H1 (cell line): ENCODE data around the gene CXCL16. TPM values are rescaled to one million over a fixed set of nuclear protein-coding genes. Genes with fewer than 3 reads are reported as not detected.

ENCODE experiments used
- CTCF ChIA-PET: fragments of 300-600 bp; sonication (Branson Sonifier 250); formaldehyde crosslinking; loops from one replicate; lab custom pipeline; 2021; ENCODE audit not compliant: partially characterized antibody; lab: Charles Lee
- POLR2A ChIA-PET: fragments of 300-600 bp; sonication (Branson Sonifier 250); formaldehyde crosslinking; loops from one replicate; lab custom pipeline; 2021; ENCODE audit warnings: inconsistent platforms; ENCODE audit not compliant: partially characterized antibody; lab: Charles Lee
- DNase-seq, 2 experiments: peaks; one replicate each; pipeline versions ENCODE4 v3.0.0 to v3.0.0-alpha.2; 2010 to 2022; ENCODE audit warnings: low spot score in 2 of 2, low read depth in 1 of 2, mixed read lengths in 1 of 2
- FAIRE-seq: peaks from 2 replicates; lab custom pipeline; 2011; peaks lifted over from hg19 to GRCh38; lab: Jason Lieb, UNC
- H2AFZ ChIP-seq: 2 replicates; pipeline ENCODE4 v1.8.1; 2012; ENCODE audit warnings: low read length, inconsistent platforms
- H2AK5ac ChIP-seq: 2 replicates; pipeline ENCODE4 v1.6.1; 2013; ENCODE audit warnings: low read depth, low read length
- H2BK120ac ChIP-seq: replicated peaks from 2 replicates; pipeline ENCODE3; 2013; ENCODE audit warnings: low read depth, low read length, inconsistent platforms
- H2BK12ac ChIP-seq: 2 replicates; pipeline ENCODE4 v1.6.1; 2013; ENCODE audit warnings: low read depth, low read length
- H2BK15ac ChIP-seq: 2 replicates; pipeline ENCODE4 v1.6.1; 2013; ENCODE audit warnings: low read length
- H2BK20ac ChIP-seq: 2 replicates; pipeline ENCODE4 v1.6.1; 2013; ENCODE audit warnings: low read length
- H2BK5ac ChIP-seq: 2 replicates; pipeline ENCODE4 v1.6.1; 2013; ENCODE audit warnings: low read depth, low read length
- H3K14ac ChIP-seq: 2 replicates; pipeline ENCODE4 v1.6.1; 2013; ENCODE audit warnings: inconsistent platforms; ENCODE audit not compliant: insufficient read length
- H3K18ac ChIP-seq: 2 replicates; pipeline ENCODE4 v1.6.1; 2013; ENCODE audit warnings: low read length; ENCODE audit errors: extremely low read depth
- H3K23ac ChIP-seq: 2 replicates; pipeline ENCODE4 v1.6.1; 2013; ENCODE audit warnings: inconsistent platforms; ENCODE audit not compliant: insufficient read length
- H3K23me2 ChIP-seq: 2 replicates; pipeline ENCODE4 v1.6.1; 2013; ENCODE audit warnings: low read depth, low read length
- H3K27ac ChIP-seq: 2 replicates; pipeline ENCODE4 v1.6.1; 2011; ENCODE audit warnings: low read depth, low read length, inconsistent platforms
- H3K27me3 ChIP-seq, 4 experiments: replicated peaks in 1 of 4; 1 replicate in 1 of 4; 2 replicates in 3 of 4; pipeline versions ENCODE4 v1.6.1 to v1.8.1; 2011 to 2013; ENCODE audit warnings: low read length in 3 of 4, mild to moderate bottlenecking in 3 of 4, inconsistent platforms in 2 of 4, mixed read lengths in 2 of 4, moderate library complexity in 1 of 4; ENCODE audit not compliant: control insufficient read depth in 3 of 4, insufficient read depth in 3 of 4; ENCODE audit errors: extremely low read depth in 1 of 4
- H3K36me3 ChIP-seq, 4 experiments: 2 replicates each; pipeline versions ENCODE4 v1.6.1 to v1.8.1; 2011 to 2013; ENCODE audit warnings: mild to moderate bottlenecking in 4 of 4, low read length in 3 of 4, moderate library complexity in 2 of 4, control low read depth in 1 of 4, inconsistent platforms in 1 of 4; ENCODE audit not compliant: insufficient read depth in 4 of 4, control insufficient read depth in 2 of 4
- H3K4ac ChIP-seq: replicated peaks from 2 replicates; pipeline ENCODE3; 2013; ENCODE audit warnings: low read length, low read depth, mixed read lengths, inconsistent platforms; ENCODE audit not compliant: insufficient read length
- H3K4me1 ChIP-seq, 4 experiments: replicated peaks in 1 of 4; 1 replicate in 1 of 4; 2 replicates in 3 of 4; pipeline versions ENCODE4 v1.6.1 to v1.8.1; 2011 to 2013; ENCODE audit warnings: low read length in 3 of 4, inconsistent platforms in 2 of 4, mixed read lengths in 1 of 4; ENCODE audit not compliant: insufficient read depth in 4 of 4, control insufficient read depth in 3 of 4
- H3K4me2 ChIP-seq, 2 experiments: 2 replicates each; pipeline versions ENCODE4 v1.6.1 to v1.8.1; 2011 to 2013; ENCODE audit warnings: low read depth in 2 of 2, low read length in 2 of 2, control low read depth in 1 of 2, inconsistent platforms in 1 of 2, mild to moderate bottlenecking in 1 of 2; ENCODE audit not compliant: insufficient read depth in 1 of 2
- H3K4me3 ChIP-seq, 4 experiments: fragments of 200-600, 300-600 bp in 1 of 4; sonication (generic), shearing (Covaris generic), sonication (Bioruptor Twin) in 1 of 4; 2 replicates each; pipeline versions ENCODE4 v1.5.1 to v1.8.1; 2011 to 2016; ENCODE audit warnings: low read length in 4 of 4, low read depth in 3 of 4, control low read depth in 2 of 4, inconsistent platforms in 2 of 4, mild to moderate bottlenecking in 2 of 4, mixed read lengths in 1 of 4, moderate library complexity in 1 of 4; ENCODE audit not compliant: insufficient read depth in 2 of 4; ENCODE audit errors: extremely low read depth in 1 of 4
- H3K56ac ChIP-seq: replicated peaks from 2 replicates; pipeline ENCODE3; 2013; ENCODE audit warnings: low read depth, mild to moderate bottlenecking, mixed read lengths, low read length, inconsistent platforms; ENCODE audit not compliant: insufficient read length
- H3K79me1 ChIP-seq: 2 replicates; pipeline ENCODE4 v1.6.1; 2013; ENCODE audit warnings: low read depth, low read length, control low read depth
- H3K79me2 ChIP-seq, 2 experiments: 2 replicates each; pipeline versions ENCODE4 v1.6.1 to v1.8.1; 2012 to 2013; ENCODE audit warnings: low read length in 2 of 2, mild to moderate bottlenecking in 2 of 2, inconsistent platforms in 1 of 2; ENCODE audit not compliant: insufficient read depth in 2 of 2, control insufficient read depth in 1 of 2
- H3K9ac ChIP-seq, 4 experiments: replicated peaks in 1 of 4; 1 replicate in 1 of 4; 2 replicates in 3 of 4; pipeline versions ENCODE4 v1.6.1 to v1.8.1; 2011 to 2013; ENCODE audit warnings: low read depth in 3 of 4, low read length in 3 of 4, control low read depth in 2 of 4, mild to moderate bottlenecking in 2 of 4, moderate library complexity in 2 of 4, inconsistent platforms in 1 of 4; ENCODE audit errors: extremely low read depth in 1 of 4
- H3K9me3 ChIP-seq, 2 experiments: 2 replicates each; pipeline versions ENCODE4 v1.6.1 to v1.8.1; 2012 to 2013; ENCODE audit warnings: mild to moderate bottlenecking in 2 of 2, moderate library complexity in 2 of 2, control low read depth in 1 of 2, inconsistent platforms in 1 of 2, low read depth in 1 of 2, low read length in 1 of 2, mixed read lengths in 1 of 2; ENCODE audit not compliant: insufficient read depth in 2 of 2
- H4K20me1 ChIP-seq, 2 experiments: replicated peaks in 1 of 2; 2 replicates each; pipeline versions ENCODE3 to v1.8.1; 2011 to 2013; ENCODE audit warnings: inconsistent platforms in 2 of 2, low read length in 2 of 2, mild to moderate bottlenecking in 1 of 2; ENCODE audit not compliant: insufficient read depth in 2 of 2, control insufficient read depth in 1 of 2
- H4K5ac ChIP-seq: 2 replicates; pipeline ENCODE4 v1.6.1; 2013; ENCODE audit warnings: low read length, low read depth, mixed read lengths, inconsistent platforms; ENCODE audit not compliant: insufficient read length
- H4K8ac ChIP-seq: 2 replicates; pipeline ENCODE4 v1.8.0; 2013; ENCODE audit warnings: mild to moderate bottlenecking, moderate library complexity, low read length, inconsistent platforms; ENCODE audit not compliant: insufficient read depth; ENCODE audit errors: extremely low read depth
- H4K91ac ChIP-seq: replicated peaks from 2 replicates; pipeline ENCODE3; 2013; ENCODE audit warnings: low read length, mixed read lengths, inconsistent platforms; ENCODE audit not compliant: insufficient read length
- ATF2 ChIP-seq: IDR thresholded peaks from 2 replicates; pipeline ENCODE4 v1.6.1; 2012; ENCODE audit warnings: low read length, inconsistent platforms
- BACH1 ChIP-seq: IDR thresholded peaks from 2 replicates; pipeline ENCODE4 v1.6.1; 2012; ENCODE audit warnings: low read length, improper control_type of control experiment
- BCL11A ChIP-seq, 2 experiments: IDR thresholded peaks; one replicate each; pipeline ENCODE4 v1.6.1; 2011; ENCODE audit warnings: low read depth in 2 of 2, low read length in 2 of 2, mild to moderate bottlenecking in 2 of 2
- CBX5 ChIP-seq: fragments of 300-800, 300-1000 bp; sonication (generic); IDR thresholded peaks from 2 replicates; pipeline ENCODE4 v1.7.1; 2016; ENCODE audit warnings: antibody characterized with exemption, low read length, low read depth
- FOSL1 ChIP-seq: IDR thresholded peaks from 2 replicates; pipeline ENCODE4 v1.6.1; 2011; ENCODE audit warnings: mild to moderate bottlenecking, low read depth, low read length, moderate library complexity; ENCODE audit not compliant: insufficient read depth
- KDM5A ChIP-seq: fragments of 200-600 bp; IDR thresholded peaks from 2 replicates; pipeline ENCODE4 v1.7.1; 2012; ENCODE audit warnings: mild to moderate bottlenecking, low read length, inconsistent platforms, mixed read lengths
- RXRA ChIP-seq: IDR thresholded peaks from 2 replicates; pipeline ENCODE4 v1.6.1; 2011; ENCODE audit warnings: low read depth, mild to moderate bottlenecking, low read length, moderate library complexity; ENCODE audit not compliant: insufficient read depth
- WGBS, 2 experiments: shearing (Covaris generic) in 1 of 2; methylation state at CpG; one replicate each; pipeline versions ENCODE4 v1.1.6 to v1.1.7; 2013 to 2015; ENCODE audit warnings: low lambda C conversion rate in 2 of 2, mixed read lengths in 2 of 2, inconsistent platforms in 1 of 2, low coverage in 1 of 2, missing lambda C conversion rate in 1 of 2; ENCODE audit not compliant: insufficient replicate concordance in 2 of 2, insufficient coverage in 1 of 2, insufficient read length in 1 of 2; ENCODE audit errors: extremely low coverage in 1 of 2, missing lambda C conversion rate in 1 of 2; 5-methylcytosine and 5-hydroxymethylcytosine counted together
- polyA plus RNA-seq, 7 experiments: library from polyadenylated mRNA; depleted of rRNA in 3 of 7; stranded (reverse) in 5 of 7; unstranded in 2 of 7; fragments of >200 nt in 5 of 7; fragments of 200-250 nt in 2 of 7; gene quantifications; 1 replicate in 5 of 7; 2 replicates in 1 of 7; 4 replicates in 1 of 7; pipeline versions ENCODE4 v1.2.1 to v1.2.3, GENCODE V29; 2011 to 2013; ENCODE audit warnings: missing spikeins in 2 of 7, mixed read lengths in 2 of 7
- total RNA-seq: library from RNA; stranded (reverse); fragmentation: NEBNext Ultra II Directional; extraction: Animal tissue kit (Norgen Biotek cat#: 25700); gene quantifications from 2 replicates; pipeline ENCODE4 v1.2.1, GENCODE V29; 2021

Gene CXCL16
- total and polyA plus RNA-seq, 2 of the 8 experiments (the other 6 are each of a cell fraction or from before 2014, with no cell fraction given), result 3.5 to 4.8 TPM

- Histone ChIP-seq H4K20me1 (no peaks in the 10 kb centered on the region), H3K14ac (no peak overlapping the region), H3K4me2 (no peak overlapping the region), H3K23me2 (no peaks in the 10 kb centered on the region; the same call in 1 of the 2 replicates), H2BK5ac (no peak overlapping the region), H3K56ac (no peak overlapping the region), H3K4me3 (no peak overlapping the region), H2AFZ (no peak overlapping the region), H3K4ac (no peak overlapping the region), H3K79me1 (no peaks in the 10 kb centered on the region; the same call in 1 of the 2 replicates), H4K8ac (no peak overlapping the region), H4K5ac (no peak overlapping the region), H3K18ac (no peak overlapping the region), H3K9me3 (no peaks in the 10 kb centered on the region), H3K27ac (no peak overlapping the region), H4K91ac (no peak overlapping the region), H3K36me3 (no peaks in the 10 kb centered on the region), H3K23ac (no peak overlapping the region), H2BK20ac (no peak overlapping the region), H2BK12ac (no peak overlapping the region), H2BK15ac (no peak overlapping the region), H2AK5ac (no peak overlapping the region), H2BK120ac (no peak overlapping the region), H3K79me2 (no peaks in the 10 kb centered on the region), H3K4me1 (no peaks in the 10 kb centered on the region), H3K9ac (no peak overlapping the region), H3K27me3 (no peaks in the 10 kb centered on the region)
- TF ChIP-seq CBX5 (no peak), FOSL1 (no peak), KDM5A (no peak), RXRA (no peak), ATF2 (no peak), BCL11A (IDR thresholded peaks at IDR 0.05; ENCODE audit: low read depth in 2 of 2, low read length in 2 of 2) (no peak), BACH1 (no peak)
- ChIA-PET CTCF (interaction anchor here (1.2 to 2.2 kb wide), 5 partner anchors 12 to 39 kb away, joined by 3 to 6 read pairs (median 3); partner anchors contain the start of gene GLTPD2), POLR2A (interaction anchor here (0.9 to 1.1 kb wide), 2 partner anchors 15 to 26 kb away, joined by 3 to 5 read pairs; partner anchors contain the start of gene VMO1)
- 87% methylated on average over 10 of the region's 10 CpGs; no CpG with 5 or more reads in 1 of the 2 experiments for WGBS, 2 experiments
- FAIRE-seq, result no peak
- no peak for DNase-seq
Observed at GRCh38 chr17:4772235-4772613, 32.5 kb upstream of the CXCL16 start.
